ENCODE data around the gene KLHDC4.
"Not testable (repeated sequence)": the region's sequence is repeated elsewhere in the genome, so short reads cannot be mapped to it uniquely, and the experiment has no call there.

DNA sequence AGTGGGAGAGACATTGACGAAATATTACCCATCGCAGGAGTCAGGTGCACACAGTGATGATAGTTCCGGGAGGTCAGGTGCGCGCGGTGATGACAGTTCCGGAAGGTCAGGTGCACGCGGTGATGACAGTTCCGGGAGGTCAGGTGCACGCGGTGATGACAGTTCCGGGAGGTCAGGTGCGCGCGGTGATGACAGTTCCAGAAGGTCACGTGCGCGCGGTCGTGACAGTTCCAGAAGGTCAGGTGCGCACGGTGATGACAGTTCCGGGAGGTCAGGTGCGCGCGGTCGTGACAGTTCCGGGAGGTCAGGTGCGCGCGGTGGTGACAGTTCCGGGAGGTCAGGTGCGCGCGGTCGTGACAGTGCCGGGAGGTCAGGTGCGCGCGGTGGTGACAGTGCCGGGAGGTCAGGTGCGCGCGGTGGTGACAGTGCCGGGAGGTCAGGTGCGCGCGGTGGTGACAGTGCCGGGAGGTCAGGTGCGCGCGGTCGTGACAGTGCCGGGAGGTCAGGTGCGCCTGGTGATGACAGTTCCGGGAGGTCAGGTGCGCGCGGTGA lies 84.7 kb downstream of the KLHDC4 start:
- TF ChIP-seq POLR2AphosphoS5 (IDR thresholded peaks at IDR 0.05; ENCODE audit: low read depth, low read length); TAF1 (IDR thresholded peaks at IDR 0.05; ENCODE audit: borderline replicate concordance, low read depth, low read length); POLR2A (IDR thresholded peaks at IDR 0.05; ENCODE audit: low read depth, low read length): not testable (repeated sequence)

All from GM12892 (cell line).